Caki2 (cell line): Measurements from ENCODE around the gene EEF1A2. TPM values are rescaled to one million over a fixed set of nuclear protein-coding genes. Genes with fewer than 3 reads are reported as not detected.

ENCODE experiments used
- DNase-seq: peaks from one replicate; pipeline ENCODE4 v3.0.0-alpha.2; 2015; ENCODE audit warnings: low read depth
- in situ Hi-C: cut with HindIII; loops from 2 replicates; pipeline ENCODE4 v1.10.0; 2016; ENCODE audit warnings: low sequenced_read_pairs, low pct_unique_long_range_greater_than_20kb, mixed read lengths
- total RNA-seq: library from RNA; depleted of rRNA; stranded (reverse); fragments of >200 nt; shearing (Covaris generic); gene quantifications from 2 replicates; pipeline ENCODE4 v1.2.3, GENCODE V29; 2014; ENCODE audit warnings: low replicate concordance

EEF1A2 gene
- total RNA-seq, 1 experiment from 2014 or later: 281 TPM

- in situ Hi-C loops: no loop called here
- no peak for DNase-seq
Observed at GRCh38 chr20:63538204-63539091, 39.6 kb upstream of the EEF1A2 start.

GRCh38 chr20:63537525-63538203, 38.8 kb upstream of the EEF1A2 start:
- in situ Hi-C loops: no loop called here
- peak; percentile 100 for DNase-seq

- in situ Hi-C loops: no loop called here
- no peak for DNase-seq
Observed at GRCh38 chr20:63536997-63537524, 38.2 kb upstream of the EEF1A2 start, which contains the start of gene PTK6. PTK6 (minus strand) TSS chr20:63537376; CDS start chr20:63537314, 62 bp downstream.

- no peak for DNase-seq
- in situ Hi-C loops: no loop called here
Observed at GRCh38 chr20:63536241-63536977, 37.5 kb upstream of the EEF1A2 start.

DNA sequence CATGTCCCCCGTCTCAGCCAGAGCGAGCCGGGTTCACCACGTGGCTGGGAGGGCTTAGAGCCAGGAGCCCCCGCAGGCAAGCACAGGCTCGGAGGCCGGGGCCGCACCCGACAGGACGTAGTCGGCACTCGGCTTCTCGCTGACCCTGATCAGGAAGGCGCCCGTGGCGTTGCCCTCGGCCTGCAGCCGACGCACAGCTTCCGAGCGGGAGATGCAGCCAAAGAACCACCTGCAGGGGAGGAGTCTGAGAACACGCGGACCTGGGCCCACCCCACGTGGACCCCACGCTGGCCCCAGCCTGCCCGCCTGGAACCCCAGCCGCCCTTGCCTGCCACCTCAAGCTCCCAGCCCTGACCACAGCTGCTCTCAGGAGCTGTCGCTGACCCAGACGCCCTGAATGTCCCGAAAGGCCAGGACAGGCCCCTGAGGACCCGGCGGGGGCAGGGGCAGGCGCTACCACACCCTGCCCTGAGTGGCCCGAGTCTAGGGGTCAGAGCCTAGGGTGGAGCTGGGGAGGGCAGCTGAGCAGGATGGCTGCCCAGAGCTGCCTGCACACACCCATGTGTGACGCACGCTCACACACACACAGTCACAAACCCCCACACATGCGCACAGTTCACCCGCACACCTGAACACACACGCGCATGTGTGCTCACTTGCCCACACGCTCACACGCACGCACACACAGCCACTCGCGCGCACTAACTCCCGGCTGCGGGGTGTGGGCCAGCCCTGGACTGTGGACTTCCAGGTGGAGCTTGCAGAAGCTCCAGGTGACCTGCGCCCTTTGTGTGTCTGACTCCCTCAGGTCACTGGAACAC, 36.2 kb upstream of the EEF1A2 start:
- no peak for DNase-seq
- in situ Hi-C loops: no loop called here

GRCh38 chr20:63534427-63534830, 35.5 kb upstream of the EEF1A2 start:
- DNase-seq: no peak
- in situ Hi-C loops: no loop called here

- DNase-seq: no peak
- in situ Hi-C loops: no loop called here
Observed at GRCh38 chr20:63533871-63534393, 35.0 kb upstream of the EEF1A2 start.

DNA sequence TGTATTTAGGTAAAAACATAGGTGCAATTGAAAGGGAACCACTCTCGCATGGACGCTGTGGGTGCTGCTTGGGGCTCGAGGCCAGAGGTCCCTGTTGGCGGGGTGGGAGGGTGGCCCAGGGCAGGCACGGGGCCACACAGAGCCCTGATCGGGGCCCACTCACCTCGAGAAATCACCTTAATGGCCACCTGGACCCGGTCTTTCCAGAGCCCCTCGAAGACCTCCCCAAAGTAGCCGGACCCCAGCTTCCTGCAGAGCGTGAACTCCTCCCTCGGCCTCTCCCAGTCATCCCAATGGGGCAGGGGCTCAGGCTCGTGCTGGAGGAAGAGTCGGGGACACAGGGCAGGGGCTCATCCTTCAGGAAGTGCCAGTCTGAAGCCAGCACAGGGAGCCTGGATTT, 34.5 kb upstream of the EEF1A2 start:
- no peak for DNase-seq
- in situ Hi-C loops: no loop called here

DNA sequence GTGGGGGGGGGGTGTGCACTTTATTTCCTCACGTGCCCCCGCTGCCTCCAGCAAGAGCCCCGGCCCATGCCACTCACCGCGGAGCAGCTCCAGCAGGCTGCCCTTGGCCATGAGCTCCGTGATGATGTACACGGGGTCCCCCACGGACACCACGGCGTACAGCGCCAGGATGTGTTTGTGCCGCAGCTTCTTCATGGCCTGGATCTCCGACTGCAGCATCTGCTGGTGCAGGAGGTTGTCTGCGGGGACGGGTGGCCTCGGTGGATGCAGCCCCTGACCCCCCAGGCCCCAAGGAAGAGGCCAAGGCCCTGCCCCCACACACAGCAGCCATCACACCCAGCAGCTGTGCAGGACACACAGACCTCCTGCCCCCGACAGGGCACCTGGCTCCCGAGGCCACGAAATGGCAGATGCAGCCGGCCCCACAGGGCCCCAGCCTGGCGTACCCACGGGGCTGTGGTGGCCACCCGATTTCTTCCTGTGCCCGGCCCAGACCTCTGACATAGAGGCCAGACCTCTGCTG, 33.6 kb upstream of the EEF1A2 start:
- in situ Hi-C loops: no loop called here
- no peak for DNase-seq

DNA sequence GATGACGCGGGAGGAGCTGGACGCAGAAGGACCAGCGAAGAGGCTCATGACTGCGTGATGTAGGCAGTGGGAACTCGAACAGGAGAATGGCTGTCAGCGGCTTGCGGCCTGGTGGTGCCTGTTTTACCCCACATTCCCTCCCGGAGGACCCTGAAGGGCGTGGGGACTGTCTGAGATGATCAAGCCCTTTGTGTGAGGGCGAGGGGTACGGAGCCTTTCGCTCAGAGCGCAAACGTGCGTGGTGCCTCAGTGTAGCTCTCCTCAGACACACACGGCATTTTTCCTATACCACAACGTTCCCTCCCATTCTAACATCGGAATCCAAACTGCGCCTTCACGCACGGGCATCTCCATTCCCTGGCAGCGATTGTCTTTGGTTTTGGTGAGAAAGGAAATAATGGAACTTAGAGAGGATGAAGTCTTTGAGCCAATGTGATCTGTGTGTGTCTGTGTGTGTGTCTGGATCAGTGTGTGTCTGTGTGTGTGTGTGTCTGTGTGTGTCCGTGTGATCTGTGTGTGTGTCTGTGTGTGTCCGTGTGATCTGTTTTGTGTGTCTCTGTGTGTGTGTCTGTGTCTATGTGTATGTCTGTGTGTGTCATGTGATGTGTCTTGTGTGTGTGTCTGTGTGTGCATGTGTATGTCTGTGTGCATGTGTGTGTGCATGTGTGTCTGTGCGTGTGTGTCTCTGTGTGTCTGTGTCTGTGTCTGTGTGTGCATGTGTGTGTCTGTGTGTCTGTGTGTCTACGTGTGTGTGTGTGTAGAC, 33.0 kb upstream of the EEF1A2 start:
- in situ Hi-C loops: no loop called here
- no peak for DNase-seq

- DNase-seq: no peak
- in situ Hi-C loops: no loop called here
Observed at GRCh38 chr20:63530788-63531160, 31.9 kb upstream of the EEF1A2 start.

DNA sequence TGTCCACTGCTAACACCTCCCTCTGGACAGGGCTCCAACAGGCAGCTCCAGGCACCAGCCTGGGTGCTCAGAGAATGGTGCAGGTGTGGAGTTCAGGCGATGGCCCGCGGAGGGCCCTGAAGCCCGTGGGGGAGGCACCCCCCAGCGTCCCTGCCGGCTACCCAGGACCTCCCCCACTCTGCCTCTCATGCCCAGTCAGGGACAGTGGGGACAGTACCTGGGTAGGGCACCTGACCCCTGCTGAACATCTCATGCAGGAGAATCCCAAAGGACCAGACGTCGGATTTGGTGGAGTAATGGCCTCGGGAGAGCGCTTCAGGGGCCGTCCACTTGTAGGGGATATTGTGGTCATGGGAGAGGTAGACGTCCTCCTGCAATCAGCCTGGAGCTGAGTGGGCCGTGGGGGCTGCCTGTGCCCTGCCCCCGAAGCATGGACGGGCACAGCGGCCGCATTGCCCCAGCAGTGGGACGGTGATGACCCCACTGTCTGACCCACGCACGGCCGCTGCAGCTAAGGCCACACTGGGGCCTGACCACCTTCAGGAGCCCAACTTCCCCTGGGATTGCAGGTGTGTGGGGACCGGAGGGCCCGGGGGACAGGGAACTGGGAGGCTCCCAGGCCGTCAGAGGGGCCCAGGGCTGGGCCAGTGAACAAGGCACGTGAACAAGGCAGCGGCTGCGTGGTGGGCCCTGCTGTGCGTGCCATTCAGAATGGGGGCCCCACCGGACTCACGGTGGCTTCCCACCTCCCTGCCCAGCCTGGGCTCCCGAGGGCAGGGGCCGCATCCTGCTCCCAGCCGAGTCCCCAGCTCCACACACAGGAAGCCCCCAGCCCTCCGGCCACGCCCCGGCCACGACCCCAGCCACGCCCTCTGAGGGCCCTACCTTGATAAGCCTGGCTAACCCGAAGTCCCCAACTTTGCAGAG, 31.2 kb upstream of the EEF1A2 start:
- in situ Hi-C loops: no loop called here
- no peak for DNase-seq

DNA sequence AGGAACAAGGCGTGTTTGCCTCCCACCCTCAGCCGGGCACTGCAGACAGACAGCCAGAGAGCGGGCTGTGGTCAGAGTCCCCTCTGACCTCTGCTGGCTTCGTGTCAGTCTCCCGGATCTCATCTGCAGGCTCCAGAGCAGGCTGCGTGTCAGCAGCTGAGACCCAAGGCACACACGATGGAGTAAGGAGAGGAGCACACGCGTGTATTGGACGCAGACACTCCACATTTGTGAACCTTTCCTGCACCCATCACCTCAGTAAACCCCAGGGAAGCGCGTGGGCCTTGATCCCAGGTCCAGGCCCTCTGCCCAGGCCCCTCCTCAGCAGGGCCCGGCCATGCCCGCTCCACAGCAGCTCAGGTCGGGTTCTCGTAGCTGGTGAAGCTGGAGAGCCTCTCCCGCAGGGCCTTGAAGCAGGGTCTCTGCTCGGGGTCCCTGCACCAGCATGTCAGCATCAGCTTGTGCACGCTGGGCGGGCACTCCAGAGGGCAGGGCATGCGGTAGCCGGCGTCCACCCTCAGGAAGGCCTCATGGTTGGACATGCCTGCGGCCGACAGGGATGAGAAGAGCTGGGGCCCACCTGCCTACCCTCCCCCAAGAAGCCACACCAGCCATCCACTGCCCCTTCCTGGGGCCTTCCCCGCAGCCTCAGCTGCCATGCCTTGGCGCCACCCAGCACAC, 30.4 kb upstream of the EEF1A2 start:
- in situ Hi-C loops: no loop called here
- no peak for DNase-seq

GRCh38 chr20:63527184-63527583, 28.3 kb upstream of the EEF1A2 start:
- in situ Hi-C loops: no loop called here
- no peak for DNase-seq

DNA sequence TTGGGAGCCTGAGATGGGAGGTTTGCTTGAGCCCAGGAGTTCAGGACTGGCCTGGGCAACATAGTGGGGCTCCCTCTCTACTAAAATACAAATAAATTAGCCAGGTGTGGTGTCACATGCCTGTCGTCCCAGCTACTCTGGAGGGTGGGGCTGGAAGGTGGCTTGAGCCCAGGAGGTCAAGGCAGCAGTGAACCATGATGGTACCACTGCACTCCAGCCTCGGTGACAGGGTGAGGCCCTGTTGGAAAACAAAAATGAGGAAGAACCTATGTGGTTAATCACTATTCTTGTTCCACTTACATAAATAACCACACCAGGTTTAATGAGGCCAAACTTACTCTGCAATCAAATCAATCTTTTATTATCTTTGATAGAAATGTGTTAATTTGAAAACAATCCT, 27.1 kb upstream of the EEF1A2 start:
- DNase-seq: peak; percentile 51
- in situ Hi-C loops: no loop called here
